Measurements from ENCODE around the gene LAMA1.

The LAMA1 gene

GRCh38 chr18:7049951-7050350, 67.6 kb downstream of the LAMA1 start:
- TF ChIP-seq GATA3 (IDR thresholded peaks at IDR 0.05; ENCODE audit: low read depth, low read length) (no peak), GATA2 (IDR thresholded peaks at IDR 0.05; ENCODE audit: low read depth, low read length) (no peak)

GRCh38 chr18:7048081-7048480, 69.5 kb downstream of the LAMA1 start:
- TF ChIP-seq GATA2 (IDR thresholded peaks at IDR 0.05; ENCODE audit: low read depth, low read length) (no peak), GATA3 (IDR thresholded peaks at IDR 0.05; ENCODE audit: low read depth, low read length) (no peak)

- TF ChIP-seq GATA3 (IDR thresholded peaks at IDR 0.05; ENCODE audit: low read depth, low read length) = no peak
- TF ChIP-seq GATA2 (IDR thresholded peaks at IDR 0.05; ENCODE audit: low read depth, low read length) = no peak
Measured at GRCh38 chr18:7047336-7047735, 70.3 kb downstream of the LAMA1 start.

- no peak for TF ChIP-seq GATA3 (IDR thresholded peaks at IDR 0.05; ENCODE audit: low read depth, low read length)
- TF ChIP-seq GATA2 (IDR thresholded peaks at IDR 0.05; ENCODE audit: low read depth, low read length) = no peak
Measured at GRCh38 chr18:7038330-7038851, 79.2 kb downstream of the LAMA1 start.

- no peak for TF ChIP-seq GATA2 (IDR thresholded peaks at IDR 0.05; ENCODE audit: low read depth, low read length)
- TF ChIP-seq GATA3 (IDR thresholded peaks at IDR 0.05; ENCODE audit: low read depth, low read length) = no peak
Measured at GRCh38 chr18:7037470-7037869, 80.1 kb downstream of the LAMA1 start.

GRCh38 chr18:7035807-7036206, 81.8 kb downstream of the LAMA1 start:
- TF ChIP-seq GATA3 (IDR thresholded peaks at IDR 0.05; ENCODE audit: low read depth, low read length) (no peak), GATA2 (IDR thresholded peaks at IDR 0.05; ENCODE audit: low read depth, low read length) (no peak)

- TF ChIP-seq GATA3 (IDR thresholded peaks at IDR 0.05; ENCODE audit: low read depth, low read length) = no peak
- no peak for TF ChIP-seq GATA2 (IDR thresholded peaks at IDR 0.05; ENCODE audit: low read depth, low read length)
Measured at GRCh38 chr18:7034924-7035323, 82.7 kb downstream of the LAMA1 start.

- no peak for TF ChIP-seq GATA3 (IDR thresholded peaks at IDR 0.05; ENCODE audit: low read depth, low read length)
- no peak for TF ChIP-seq GATA2 (IDR thresholded peaks at IDR 0.05; ENCODE audit: low read depth, low read length)
Measured at GRCh38 chr18:7032537-7032936, 85.1 kb downstream of the LAMA1 start.

GRCh38 chr18:7028625-7029024, 89.0 kb downstream of the LAMA1 start:
- no peak for TF ChIP-seq GATA2 (IDR thresholded peaks at IDR 0.05; ENCODE audit: low read depth, low read length)
- no peak for TF ChIP-seq GATA3 (IDR thresholded peaks at IDR 0.05; ENCODE audit: low read depth, low read length)

GRCh38 chr18:7025194-7025593, 92.4 kb downstream of the LAMA1 start:
- TF ChIP-seq GATA3 (IDR thresholded peaks at IDR 0.05; ENCODE audit: low read depth, low read length) = no peak
- no peak for TF ChIP-seq GATA2 (IDR thresholded peaks at IDR 0.05; ENCODE audit: low read depth, low read length)

- no peak for TF ChIP-seq GATA2 (IDR thresholded peaks at IDR 0.05; ENCODE audit: low read depth, low read length)
- TF ChIP-seq GATA3 (IDR thresholded peaks at IDR 0.05; ENCODE audit: low read depth, low read length) = no peak
Measured at GRCh38 chr18:7023581-7023980, 94.0 kb downstream of the LAMA1 start.

GRCh38 chr18:7023063-7023580, 94.5 kb downstream of the LAMA1 start:
- TF ChIP-seq GATA2 (IDR thresholded peaks at IDR 0.05; ENCODE audit: low read depth, low read length) (no peak), GATA3 (IDR thresholded peaks at IDR 0.05; ENCODE audit: low read depth, low read length) (no peak)

GRCh38 chr18:7021994-7022840, 95.4 kb downstream of the LAMA1 start:
- TF ChIP-seq GATA3 (IDR thresholded peaks at IDR 0.05; ENCODE audit: low read depth, low read length) = no peak
- peak; percentile 68 for TF ChIP-seq GATA2 (IDR thresholded peaks at IDR 0.05; ENCODE audit: low read depth, low read length)

GRCh38 chr18:7020995-7021777, 96.4 kb downstream of the LAMA1 start:
- TF ChIP-seq GATA3 (IDR thresholded peaks at IDR 0.05; ENCODE audit: low read depth, low read length) = no peak
- no peak for TF ChIP-seq GATA2 (IDR thresholded peaks at IDR 0.05; ENCODE audit: low read depth, low read length)

All from SH-SY5Y (cell line).